SK-N-MC (cell line): ENCODE measurements around the gene TIPIN.

Experiments
- DNase-seq: peaks from one replicate; pipeline ENCODE4 v3.0.0-alpha.2; 2011; ENCODE audit warnings: low read depth, low spot score
- H3K27ac ChIP-seq: fragments of 200-600 bp; sonication (generic); 2 replicates; pipeline ENCODE4 v1.5.1; 2016; ENCODE audit warnings: mixed run types
- H3K36me3 ChIP-seq: fragments of 200-600 bp; sonication (generic); 2 replicates; pipeline ENCODE4 v1.6.1; 2017; ENCODE audit warnings: antibody characterized with exemption, low read length, mixed read lengths; ENCODE audit not compliant: insufficient read depth
- H3K4me3 ChIP-seq: fragments of 200-600 bp; sonication (generic); 2 replicates; pipeline ENCODE4 v1.5.1; 2016
- H3K9ac ChIP-seq: fragments of 200-600 bp; sonication (generic); 2 replicates; pipeline ENCODE4 v1.8.0; 2017; ENCODE audit warnings: mixed run types, mixed read lengths; ENCODE audit not compliant: insufficient read length
- H3K9me3 ChIP-seq: fragments of 200-600 bp; sonication (generic); 2 replicates; pipeline ENCODE4 v1.6.1; 2017; ENCODE audit warnings: low read depth, mild to moderate bottlenecking, antibody characterized with exemption, low read length, moderate library complexity, mixed read lengths
- EZH2 ChIP-seq: fragments of 200-600 bp; sonication (generic); IDR thresholded peaks from one replicate; pipeline ENCODE4 v1.6.1; 2017; ENCODE audit warnings: antibody characterized with exemption
- FOXP2 ChIP-seq: optimal IDR thresholded peaks from 2 replicates; pipeline ENCODE3; 2011; ENCODE audit warnings: mild to moderate bottlenecking, moderate library complexity; ENCODE audit not compliant: insufficient read depth; ENCODE audit errors: extremely low read length, control extremely low read depth
- POLR2AphosphoS5 ChIP-seq: IDR thresholded peaks from 2 replicates; pipeline ENCODE4 v1.6.1; 2012; ENCODE audit warnings: mild to moderate bottlenecking, low read depth, low read length, borderline replicate concordance

Gene TIPIN

GRCh38 chr15:66298803-66299251 is 57.7 kb downstream of the TIPIN start:
- no peak overlapping the region for H3K27ac ChIP-seq
- H3K4me3 ChIP-seq = no peak overlapping the region
- no peak for DNase-seq
- TF ChIP-seq POLR2AphosphoS5 (no peak), EZH2 (no peak), FOXP2 (no peak)
- no peak overlapping the region for H3K9ac ChIP-seq
- no peaks in the 10 kb centered on the region for H3K9me3 ChIP-seq
- no peaks in the 10 kb centered on the region for H3K36me3 ChIP-seq

GRCh38 chr15:66296186-66296585 is 60.3 kb downstream of the TIPIN start:
- TF ChIP-seq POLR2AphosphoS5 = no peak
- no peak for TF ChIP-seq EZH2
- no peak for TF ChIP-seq FOXP2
- no peak for DNase-seq
- peak overlapping the region; percentile 11 for H3K9ac ChIP-seq

GRCh38 chr15:66294932-66295235 is 61.6 kb downstream of the TIPIN start:
- TF ChIP-seq FOXP2 = no peak
- no peak for TF ChIP-seq EZH2
- TF ChIP-seq POLR2AphosphoS5 = no peak
- H3K27ac ChIP-seq = peak overlapping the region; percentile 76
- no peaks in the 10 kb centered on the region for H3K9me3 ChIP-seq
- H3K4me3 ChIP-seq = peak overlapping the region; percentile 84
- H3K9ac ChIP-seq = no peak overlapping the region
- H3K36me3 ChIP-seq = no peaks in the 10 kb centered on the region
- no peak for DNase-seq

More at GRCh38 chr15:66296186-66296585, 60.3 kb downstream of the TIPIN start:
- Histone ChIP-seq H3K36me3 (no peaks in the 10 kb centered on the region), H3K4me3 (no peak overlapping the region), H3K9me3 (no peaks in the 10 kb centered on the region), H3K27ac (peak overlapping the region; percentile 60; the same call in 1 of the 2 replicates)

- peak; percentile 24 for DNase-seq
- Histone ChIP-seq H3K4me3 (peak overlapping the region; percentile 84), H3K27ac (peak overlapping the region; percentile 76), H3K9ac (peak overlapping the region; percentile 85), H3K36me3 (no peaks in the 10 kb centered on the region), H3K9me3 (no peaks in the 10 kb centered on the region)
- no peak for TF ChIP-seq POLR2AphosphoS5
- TF ChIP-seq EZH2 = no peak
- no peak for TF ChIP-seq FOXP2
Observed at GRCh38 chr15:66294157-66294931, 62.1 kb downstream of the TIPIN start.

- Histone ChIP-seq H3K36me3 (no peaks in the 10 kb centered on the region), H3K4me3 (peak within 1 kb of the TSS; percentile 84), H3K9me3 (no peaks in the 10 kb centered on the region), H3K27ac (peak within 1 kb of the TSS; percentile 76), H3K9ac (peak within 1 kb of the TSS; percentile 85)
- TF ChIP-seq EZH2 = no peak
- TF ChIP-seq FOXP2 = no peak
- peak; percentile 40; the same call in 1 of the 2 replicates for TF ChIP-seq POLR2AphosphoS5
- no peak for DNase-seq
Observed at GRCh38 chr15:66293419-66294156, 62.9 kb downstream of the TIPIN start, which contains the start of gene DIS3L. TSS of gene DIS3L (plus strand) at chr15:66293568. CDS start at chr15:66293597, 29 bp downstream.

GRCh38 chr15:66292571-66293418 is 63.7 kb downstream of the TIPIN start:
- H3K9ac ChIP-seq = peak overlapping the region; percentile 85
- no peaks in the 10 kb centered on the region for H3K36me3 ChIP-seq
- no peak for TF ChIP-seq FOXP2
- TF ChIP-seq POLR2AphosphoS5 = peak; percentile 29; the same call in 1 of the 2 replicates
- no peak for DNase-seq
- no peaks in the 10 kb centered on the region for H3K9me3 ChIP-seq
- peak overlapping the region; percentile 84 for H3K4me3 ChIP-seq
- peak overlapping the region; percentile 48; the same call in 1 of the 2 replicates for H3K27ac ChIP-seq

GRCh38 chr15:66291816-66292570 is 64.5 kb downstream of the TIPIN start:
- no peak for TF ChIP-seq EZH2
- no peak for TF ChIP-seq POLR2AphosphoS5
- no peak for TF ChIP-seq FOXP2
- DNase-seq = no peak
- Histone ChIP-seq H3K9ac (no peak overlapping the region), H3K27ac (no peak overlapping the region), H3K9me3 (no peaks in the 10 kb centered on the region), H3K36me3 (no peaks in the 10 kb centered on the region), H3K4me3 (no peak overlapping the region; the same call in 1 of the 2 replicates)

- H3K27ac ChIP-seq = no peak overlapping the region
Observed at GRCh38 chr15:66290518-66290917, 66.0 kb downstream of the TIPIN start.

More at GRCh38 chr15:66290518-66290917, 66.0 kb downstream of the TIPIN start:
- no peak for DNase-seq
- H3K4me3 ChIP-seq = no peak overlapping the region
- no peaks in the 10 kb centered on the region for H3K36me3 ChIP-seq
- H3K9ac ChIP-seq = no peak overlapping the region
- TF ChIP-seq FOXP2 = no peak
- TF ChIP-seq POLR2AphosphoS5 = no peak
- TF ChIP-seq EZH2 = no peak
- no peaks in the 10 kb centered on the region for H3K9me3 ChIP-seq
